GM19455 (cell line): ENCODE measurements around the gene MRPL36.
"Not testable (repeated sequence)": the region's sequence is repeated elsewhere in the genome, so short reads cannot be mapped to it uniquely, and the experiment has no call there.

Source experiments
- ATAC-seq: cut with Tn5 transposase; IDR thresholded peaks from one replicate; pipeline ENCODE4 v1.9.1; 2021; ENCODE audit not compliant: unreplicated experiment

The MRPL36 gene

GRCh38 chr5:1797103-1797800 lies 2.4 kb downstream of the MRPL36 start:
- no peak for ATAC-seq

DNA sequence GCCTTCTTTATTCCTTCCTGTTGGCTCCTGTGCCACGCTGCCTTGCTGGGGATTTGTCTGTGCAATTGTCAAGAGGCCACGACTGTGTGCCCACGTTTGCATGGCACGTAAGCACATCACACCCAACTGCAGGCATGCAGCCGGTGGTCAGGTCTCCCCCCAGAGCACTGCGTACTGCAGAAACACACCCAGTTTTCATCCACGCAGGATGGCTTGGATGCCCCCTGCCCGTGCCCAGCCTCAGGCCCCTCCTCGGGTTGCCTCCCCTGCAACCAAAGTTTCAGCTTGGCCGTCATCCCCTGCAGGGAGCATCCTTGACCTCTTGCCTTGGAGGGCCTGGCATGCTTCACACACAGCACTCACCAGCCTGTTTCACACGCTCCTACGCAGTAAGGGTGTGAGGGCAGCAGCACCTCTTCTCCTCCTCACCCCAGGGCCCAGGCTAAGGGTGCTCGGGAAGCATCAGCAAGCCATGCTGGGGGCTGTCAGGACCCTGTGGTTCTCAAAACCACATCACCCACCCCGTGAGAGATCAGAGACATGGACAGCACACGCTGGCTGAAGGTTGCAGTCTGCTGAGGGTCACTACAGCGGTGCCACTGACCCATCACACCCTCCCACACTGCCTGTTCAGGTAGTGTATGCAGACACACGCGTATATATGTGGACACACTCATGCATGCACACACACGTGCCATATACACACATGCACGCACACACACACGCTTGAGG lies 3.1 kb downstream of the MRPL36 start:
- ATAC-seq = no peak

- no peak for ATAC-seq
Observed at GRCh38 chr5:1795931-1796330, 3.7 kb downstream of the MRPL36 start.

DNA sequence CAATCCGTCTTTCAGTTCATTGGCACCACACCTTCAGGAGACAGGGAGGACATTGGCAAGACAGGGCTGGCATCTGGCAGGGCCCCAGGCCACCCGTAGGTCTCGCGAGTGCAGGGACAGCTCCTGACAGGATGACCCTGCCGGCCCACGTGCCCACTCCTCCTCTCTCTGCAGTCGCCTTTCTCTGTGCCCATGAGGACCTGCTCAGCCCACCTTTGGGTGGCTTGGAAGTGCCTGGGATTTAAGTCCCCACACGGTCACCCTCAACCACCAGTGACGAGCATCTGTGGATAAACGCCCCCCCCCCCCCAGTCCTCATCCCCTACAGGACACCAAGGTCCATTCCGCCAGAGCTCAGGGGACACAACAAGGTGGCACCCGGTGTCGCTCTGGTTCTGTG lies 4.1 kb downstream of the MRPL36 start:
- no peak for ATAC-seq

- ATAC-seq = no peak
Observed at GRCh38 chr5:1794901-1795290, 4.7 kb downstream of the MRPL36 start.

GRCh38 chr5:1793966-1794900 lies 5.4 kb downstream of the MRPL36 start:
- ATAC-seq = no peak

GRCh38 chr5:1793301-1793740 lies 6.3 kb downstream of the MRPL36 start:
- no peak for ATAC-seq

DNA sequence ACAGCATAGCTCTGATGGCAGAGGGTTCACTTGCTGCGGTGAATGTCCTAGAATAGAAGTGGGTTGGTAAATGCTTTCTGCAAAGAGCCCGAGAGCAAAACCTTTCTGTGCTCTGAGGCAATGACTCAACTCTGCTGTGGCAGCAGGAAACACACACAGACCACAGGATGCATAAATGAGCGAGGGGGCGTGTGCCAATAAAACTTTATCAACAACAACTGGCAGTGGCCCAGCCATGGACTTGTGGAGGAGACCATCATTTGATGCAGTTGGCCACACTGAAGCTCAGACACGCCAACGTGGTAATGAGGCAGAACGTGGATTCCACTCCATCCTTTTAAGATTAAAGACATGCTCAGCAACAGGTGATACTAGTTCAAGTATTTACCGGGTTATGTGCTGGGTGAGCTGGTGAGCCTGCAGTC lies 6.8 kb downstream of the MRPL36 start:
- peak; percentile 95 for ATAC-seq

- no peak for ATAC-seq
Observed at GRCh38 chr5:1791176-1791575, 8.5 kb downstream of the MRPL36 start.

GRCh38 chr5:1789834-1790471 lies 9.7 kb downstream of the MRPL36 start:
- no peak for ATAC-seq

- not testable (repeated sequence) for ATAC-seq
Observed at GRCh38 chr5:1789438-1789833, 10.2 kb downstream of the MRPL36 start.

DNA sequence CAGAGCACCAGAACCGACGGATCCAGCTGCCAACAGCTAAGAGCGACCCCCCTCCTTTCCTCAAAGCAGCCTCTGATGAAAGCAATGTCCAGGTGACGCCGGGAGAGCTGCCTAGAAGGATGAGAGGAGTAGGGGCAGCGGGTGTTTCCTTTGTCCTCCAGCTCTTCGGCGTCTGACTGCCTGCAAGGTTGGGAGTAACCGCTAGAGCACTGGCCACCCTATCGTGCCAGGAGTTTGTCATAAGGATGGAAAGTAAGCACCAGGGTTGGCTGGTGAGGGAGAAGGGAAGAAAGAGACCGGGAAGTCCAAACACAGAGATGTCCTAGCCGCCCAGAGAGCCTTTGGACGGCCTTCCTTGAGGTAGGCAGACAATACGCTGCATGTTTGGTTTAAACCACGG lies 10.8 kb downstream of the MRPL36 start:
- ATAC-seq = no peak

DNA sequence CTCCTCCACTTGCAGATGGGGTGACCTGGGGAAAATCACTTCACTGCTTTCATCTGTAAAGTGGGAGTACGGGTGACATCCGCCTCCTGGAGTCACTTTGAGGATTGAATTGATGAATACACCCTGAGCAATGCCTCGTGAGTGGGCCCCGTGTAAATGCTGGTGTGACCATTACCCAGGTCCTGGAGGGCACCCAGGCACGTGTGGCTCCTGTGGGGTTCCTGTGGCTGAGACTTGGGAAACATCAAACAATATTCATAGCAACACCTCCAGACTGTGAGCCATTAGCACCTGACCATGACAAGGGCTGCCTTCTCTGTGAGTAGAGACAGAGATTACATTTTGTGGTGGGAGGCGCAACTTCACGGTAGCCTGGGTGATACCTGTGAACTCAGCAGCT lies 11.4 kb downstream of the MRPL36 start:
- ATAC-seq = no peak

DNA sequence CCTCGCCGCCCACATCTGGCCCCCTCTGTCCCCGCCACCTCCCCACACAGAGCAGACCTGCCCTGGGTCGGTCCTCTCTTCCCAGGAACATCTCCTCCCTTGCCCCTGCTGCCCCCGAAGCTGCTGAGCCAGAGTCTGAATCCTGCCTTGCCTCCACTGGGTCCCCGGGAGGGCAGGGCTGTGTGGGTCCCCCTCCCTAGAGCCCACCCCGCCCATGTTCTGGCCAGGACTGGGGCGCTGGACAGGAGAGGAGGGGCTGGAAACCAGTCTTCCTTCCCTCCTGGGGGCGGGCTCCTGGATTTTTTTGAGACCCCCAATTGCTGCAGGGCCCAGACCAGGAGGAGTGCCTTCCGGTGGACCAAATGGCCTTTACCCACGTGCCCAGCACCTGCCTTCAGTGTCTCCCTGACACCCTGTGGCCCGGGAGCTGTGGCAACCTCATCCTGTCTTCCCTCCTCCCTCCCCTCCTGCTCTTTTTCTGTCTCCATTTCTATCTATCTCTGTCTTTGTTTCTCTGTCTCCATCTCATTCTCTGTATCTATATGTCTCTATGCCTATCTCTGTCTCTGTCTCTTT lies 12.1 kb downstream of the MRPL36 start:
- no peak for ATAC-seq

DNA sequence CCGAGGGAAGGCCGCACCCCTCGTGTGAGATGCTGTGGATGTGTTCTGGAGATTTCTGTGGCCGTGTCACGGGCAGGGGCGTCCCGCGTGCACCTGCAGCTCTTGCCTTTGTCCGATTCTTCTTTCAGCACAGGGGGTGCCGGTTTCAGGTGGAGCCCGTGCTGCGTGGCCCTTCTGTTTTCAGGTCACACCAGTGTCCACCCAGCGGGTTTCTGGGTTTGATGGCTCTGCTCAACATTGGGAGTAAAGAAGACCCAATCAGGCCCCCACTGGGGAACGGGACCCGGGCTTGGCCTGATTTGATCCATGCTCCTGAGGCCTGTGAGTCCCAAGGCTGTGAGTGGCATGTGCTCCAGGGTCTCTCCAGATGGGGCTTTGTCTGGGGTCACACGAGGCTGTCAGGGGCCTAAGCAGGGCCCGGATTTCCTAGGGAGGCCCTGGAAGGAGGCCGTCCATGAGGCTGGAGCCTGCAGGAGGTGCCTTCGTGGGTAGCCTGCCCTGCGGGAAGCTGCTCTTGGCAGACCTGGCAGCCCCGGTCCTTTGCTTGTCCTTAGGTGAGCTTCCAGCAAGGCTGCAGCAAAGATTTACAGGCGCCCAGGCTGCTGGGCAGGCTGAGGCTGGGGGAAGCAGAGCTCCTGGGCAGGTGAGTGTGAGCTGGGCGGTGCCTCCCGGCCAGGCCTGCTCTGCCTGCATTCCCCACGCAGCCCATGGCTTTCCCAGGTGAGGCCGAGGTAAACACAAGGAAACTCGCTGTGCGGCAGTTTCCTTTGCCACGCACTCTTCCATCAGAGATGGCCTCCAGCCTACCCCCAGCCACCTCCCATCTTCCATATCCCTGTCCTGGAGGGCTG lies 12.8 kb downstream of the MRPL36 start:
- no peak for ATAC-seq

DNA sequence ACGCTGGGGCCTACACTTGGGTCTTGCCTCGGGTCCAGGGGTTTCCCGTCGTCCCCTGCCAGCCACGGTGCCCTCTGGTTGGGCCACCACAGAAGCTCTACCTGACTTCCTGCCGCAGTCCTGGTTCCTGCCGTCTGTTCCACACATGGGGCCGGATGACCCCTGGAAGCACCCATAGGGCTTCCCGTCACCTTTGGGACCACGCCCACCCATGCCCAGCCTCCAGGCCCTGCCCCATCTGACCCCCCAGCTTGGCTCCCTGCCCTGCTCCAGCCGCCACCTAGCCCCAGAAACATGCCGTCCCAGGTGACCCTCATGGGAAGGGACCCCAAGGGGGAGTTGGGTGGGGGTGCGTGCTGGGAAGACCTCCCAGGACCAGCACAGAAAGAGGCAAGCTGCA lies 13.7 kb downstream of the MRPL36 start:
- no peak for ATAC-seq

- no peak for ATAC-seq
Observed at GRCh38 chr5:1785062-1785461, 14.6 kb downstream of the MRPL36 start.

DNA sequence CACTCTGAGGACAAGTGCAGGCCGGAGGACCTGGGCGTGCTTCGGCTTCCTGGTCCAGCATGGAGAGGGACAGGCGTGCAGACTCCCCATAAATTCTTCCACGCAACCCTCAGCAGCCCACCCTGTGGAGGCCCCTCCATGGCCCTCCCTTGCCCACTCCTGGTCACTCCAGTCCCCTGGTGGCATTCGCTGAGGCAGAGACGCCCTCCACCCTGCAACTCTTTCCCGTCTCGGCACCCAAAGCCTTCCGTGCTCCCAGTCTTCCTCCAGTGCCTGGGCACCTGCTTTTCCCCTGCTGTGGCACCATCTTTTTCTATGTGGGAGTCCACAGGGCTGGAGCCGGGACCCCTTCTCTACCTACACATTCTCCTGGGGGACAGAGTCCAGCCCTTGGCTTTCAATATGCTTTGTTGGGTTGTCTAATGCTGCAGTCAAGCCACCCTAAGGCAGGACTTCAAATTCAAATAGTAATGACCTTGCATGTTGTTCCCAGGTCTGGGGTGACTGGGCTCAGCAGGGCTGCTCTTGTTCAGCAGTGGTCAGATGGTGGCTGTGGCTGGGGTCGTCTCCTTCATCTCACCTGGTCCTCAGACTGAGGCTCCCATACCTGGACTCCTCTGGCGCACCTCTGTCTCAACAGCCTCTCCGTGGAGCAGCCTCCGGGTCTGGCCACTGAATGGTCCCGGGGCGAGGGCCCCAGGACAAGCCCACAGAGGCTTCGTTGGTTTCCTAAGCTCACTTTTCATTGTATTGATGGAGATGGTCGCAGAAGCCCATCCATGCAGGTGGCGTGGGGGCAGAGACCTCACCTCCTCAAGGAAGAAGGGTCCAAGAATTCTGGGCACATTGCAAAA lies 15.2 kb downstream of the MRPL36 start:
- no peak for ATAC-seq

- ATAC-seq = no peak
Observed at GRCh38 chr5:1783216-1783554, 16.5 kb downstream of the MRPL36 start.
